H7 (cell line): ENCODE data around the gene COL11A2. TPM values are rescaled to one million over a fixed set of nuclear protein-coding genes. Genes with fewer than 3 reads are reported as not detected.

Source experiments
- DNase-seq: peaks from one replicate; pipeline ENCODE4 v3.0.0; 2012
- H3K27me3 ChIP-seq: 2 replicates; pipeline ENCODE4 v1.6.0; 2011; ENCODE audit warnings: mild to moderate bottlenecking, low read length; ENCODE audit not compliant: control insufficient read depth, insufficient read depth
- H3K36me3 ChIP-seq: replicated peaks from 2 replicates; pipeline ENCODE4 v1.5.1; 2011; ENCODE audit warnings: low read length; ENCODE audit not compliant: control insufficient read depth, insufficient read depth
- H3K4me3 ChIP-seq: 2 replicates; pipeline ENCODE4 v1.5.1; 2011; ENCODE audit warnings: low read depth, mild to moderate bottlenecking, control low read depth, low read length, moderate library complexity; ENCODE audit not compliant: insufficient read depth
- total RNA-seq: library from RNA; depleted of rRNA; stranded (reverse); fragments of >200 nt; shearing (Covaris generic); gene quantifications from 2 replicates; pipeline ENCODE4 v1.2.3, GENCODE V29; 2014

The COL11A2 gene
- total RNA-seq, 1 experiment from 2014 or later: 0.48 TPM

GRCh38 chr6:33191383-33192104, 723 bp downstream of the COL11A2 start:
- DNase-seq: peak; percentile 80
- Histone ChIP-seq H3K4me3 (peak overlapping the region; percentile 58; the same call in 1 of the 2 replicates), H3K36me3 (peaks cover 8% of the 10 kb centered on the region), H3K27me3 (peaks cover 34% of the 10 kb centered on the region)

- DNase-seq: peak; percentile 35
- H3K27me3 ChIP-seq: peaks cover 39% of the 10 kb centered on the region
- H3K4me3 ChIP-seq: no peak overlapping the region
- H3K36me3 ChIP-seq: peaks cover 2% of the 10 kb centered on the region
Observed at GRCh38 chr6:33190504-33191107, 1.7 kb downstream of the COL11A2 start.

DNA sequence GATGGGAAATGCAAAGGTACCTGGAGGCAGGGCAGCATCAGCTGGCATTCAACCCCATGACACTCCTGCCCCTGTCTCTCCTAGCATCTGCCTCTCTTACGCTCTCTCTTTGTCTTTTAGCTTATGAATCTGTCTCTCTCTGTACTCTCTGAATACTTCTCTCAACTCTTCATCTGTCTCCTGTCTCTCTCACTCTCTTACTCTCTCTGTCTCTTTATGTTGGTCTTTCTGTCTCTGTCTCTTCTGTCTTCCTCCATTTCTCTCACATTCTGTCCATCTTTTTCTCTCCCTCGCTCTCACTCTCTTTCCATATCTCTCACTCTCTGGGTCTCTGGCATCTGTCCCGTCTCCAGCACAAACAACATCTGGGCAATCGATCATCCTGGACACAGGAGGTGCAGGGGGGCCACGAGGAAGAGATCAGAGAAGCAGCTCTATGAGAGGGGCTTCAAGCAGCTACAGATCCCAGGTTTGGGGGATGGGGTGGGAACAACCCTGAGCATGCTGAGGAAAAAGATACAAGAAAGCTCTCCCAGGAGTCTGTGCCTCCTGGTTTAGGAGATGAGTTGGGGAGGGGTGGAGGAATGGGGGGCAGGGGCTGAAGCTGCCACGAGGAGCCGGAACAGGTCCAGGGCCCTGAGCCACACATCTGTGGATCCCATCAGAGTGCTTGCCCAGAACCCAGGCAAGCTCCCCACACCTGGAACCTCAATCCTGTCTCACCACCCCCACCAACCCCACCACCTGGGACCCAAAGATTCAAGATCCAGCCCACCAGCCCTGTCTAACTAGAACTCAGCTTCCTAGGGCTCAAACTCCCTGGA, 2.4 kb downstream of the COL11A2 start:
- Histone ChIP-seq H3K27me3 (peaks cover 39% of the 10 kb centered on the region), H3K4me3 (no peak overlapping the region), H3K36me3 (no peaks in the 10 kb centered on the region)
- DNase-seq: peak; percentile 32

DNA sequence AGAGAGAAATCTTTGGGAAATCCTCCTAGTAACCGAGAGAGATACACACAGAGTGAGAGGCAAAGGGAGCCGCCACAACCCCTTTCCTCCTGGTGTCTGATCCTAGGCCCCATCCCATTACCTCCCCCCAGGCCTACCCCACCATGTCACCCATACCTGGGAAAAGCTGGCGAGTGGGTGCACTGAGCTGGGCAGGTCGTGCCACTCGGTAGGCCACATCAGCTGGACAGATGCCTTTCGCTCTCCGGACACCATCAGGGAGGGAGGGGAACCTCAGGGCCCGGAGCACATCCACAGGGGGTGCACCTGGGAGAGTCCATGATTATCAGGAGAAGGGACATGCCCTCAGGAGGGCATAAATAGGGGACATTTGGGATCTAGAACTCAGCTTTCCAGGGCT, 3.1 kb downstream of the COL11A2 start:
- Histone ChIP-seq H3K4me3 (no peak overlapping the region), H3K27me3 (peaks cover 38% of the 10 kb centered on the region), H3K36me3 (no peaks in the 10 kb centered on the region)
- DNase-seq: peak; percentile 40

DNA sequence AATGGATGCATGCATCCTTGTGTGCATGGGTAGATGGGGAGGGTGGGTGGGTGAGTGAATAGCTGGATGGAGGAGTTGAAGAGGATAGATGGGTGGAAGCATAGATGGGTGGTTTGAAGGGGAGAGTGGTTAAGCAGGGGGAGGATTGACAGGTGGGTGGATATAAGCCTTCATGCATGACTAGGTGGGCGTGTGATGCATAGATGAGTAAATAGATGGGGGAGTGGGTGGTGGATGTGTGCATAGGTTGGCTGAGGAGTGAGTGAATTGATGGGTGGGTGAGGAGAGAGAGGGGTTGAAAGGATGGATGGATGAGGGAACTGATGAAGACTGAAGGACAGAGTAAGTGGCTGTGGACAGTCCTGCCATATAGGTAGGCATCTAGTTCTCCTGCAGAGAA, 4.5 kb downstream of the COL11A2 start:
- no peak for DNase-seq
- Histone ChIP-seq H3K4me3 (no peak overlapping the region), H3K36me3 (no peaks in the 10 kb centered on the region), H3K27me3 (peaks cover 32% of the 10 kb centered on the region)

GRCh38 chr6:33185654-33186187, 6.5 kb downstream of the COL11A2 start:
- no peak for DNase-seq
- H3K27me3 ChIP-seq: peaks cover 13% of the 10 kb centered on the region
- H3K36me3 ChIP-seq: no peaks in the 10 kb centered on the region
- no peak overlapping the region for H3K4me3 ChIP-seq

DNA sequence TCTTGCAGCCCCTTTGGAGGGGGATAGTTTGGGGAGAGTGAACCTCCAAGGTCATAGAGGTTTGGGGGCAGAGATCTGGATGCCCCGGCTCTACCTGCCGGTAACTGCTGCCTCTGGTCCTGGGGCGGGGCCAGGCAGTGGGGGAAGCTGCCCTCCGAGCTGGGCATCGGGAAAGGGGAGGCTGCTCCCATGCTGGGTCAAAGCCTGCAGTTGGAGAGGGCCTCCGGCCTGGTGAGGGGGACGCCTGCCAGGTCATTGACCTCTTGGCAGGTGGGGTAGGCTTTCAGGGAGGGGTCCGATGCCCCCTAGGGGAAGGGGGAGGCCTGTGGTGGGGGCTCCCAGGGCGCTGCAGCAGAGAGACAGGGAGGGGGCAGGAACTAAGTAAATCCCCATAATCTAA, 7.1 kb downstream of the COL11A2 start:
- H3K27me3 ChIP-seq: peaks cover 13% of the 10 kb centered on the region
- no peak overlapping the region for H3K4me3 ChIP-seq
- no peaks in the 10 kb centered on the region for H3K36me3 ChIP-seq
- DNase-seq: no peak

DNA sequence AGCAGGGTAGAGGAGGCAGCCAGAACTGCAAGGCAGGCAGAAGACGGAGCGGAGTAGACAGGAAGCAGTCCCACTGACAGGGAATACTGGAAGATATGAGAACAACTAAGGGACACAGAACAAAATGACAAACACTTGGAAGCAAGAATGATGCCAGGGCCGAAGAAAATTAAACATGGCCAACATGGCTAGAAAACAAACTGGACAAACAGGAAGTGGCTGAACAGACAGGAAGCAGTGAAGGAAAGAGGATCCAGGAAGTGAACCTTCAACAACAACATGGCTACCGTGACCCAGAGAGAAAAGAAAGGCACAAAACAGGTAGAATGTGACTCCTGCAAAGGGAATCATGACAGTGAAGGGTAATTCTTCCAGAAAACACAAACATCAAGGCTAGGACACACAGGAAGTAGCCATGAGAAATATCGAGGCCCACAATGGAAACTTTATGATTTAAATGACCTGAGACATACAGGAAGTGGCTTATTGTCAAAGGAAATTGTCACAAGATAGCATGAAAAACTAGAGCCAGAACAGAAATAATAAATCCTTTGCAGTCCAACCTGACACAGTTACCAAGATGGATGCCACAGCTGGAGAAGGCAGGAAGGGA, 9.1 kb downstream of the COL11A2 start:
- peaks cover 10% of the 10 kb centered on the region for H3K27me3 ChIP-seq
- H3K36me3 ChIP-seq: no peaks in the 10 kb centered on the region
- H3K4me3 ChIP-seq: no peak overlapping the region
- no peak for DNase-seq

- H3K36me3 ChIP-seq: no peaks in the 10 kb centered on the region
- H3K27me3 ChIP-seq: peaks cover 3% of the 10 kb centered on the region
- DNase-seq: no peak
- H3K4me3 ChIP-seq: no peak overlapping the region
Observed at GRCh38 chr6:33181141-33181540, 11.1 kb downstream of the COL11A2 start.

DNA sequence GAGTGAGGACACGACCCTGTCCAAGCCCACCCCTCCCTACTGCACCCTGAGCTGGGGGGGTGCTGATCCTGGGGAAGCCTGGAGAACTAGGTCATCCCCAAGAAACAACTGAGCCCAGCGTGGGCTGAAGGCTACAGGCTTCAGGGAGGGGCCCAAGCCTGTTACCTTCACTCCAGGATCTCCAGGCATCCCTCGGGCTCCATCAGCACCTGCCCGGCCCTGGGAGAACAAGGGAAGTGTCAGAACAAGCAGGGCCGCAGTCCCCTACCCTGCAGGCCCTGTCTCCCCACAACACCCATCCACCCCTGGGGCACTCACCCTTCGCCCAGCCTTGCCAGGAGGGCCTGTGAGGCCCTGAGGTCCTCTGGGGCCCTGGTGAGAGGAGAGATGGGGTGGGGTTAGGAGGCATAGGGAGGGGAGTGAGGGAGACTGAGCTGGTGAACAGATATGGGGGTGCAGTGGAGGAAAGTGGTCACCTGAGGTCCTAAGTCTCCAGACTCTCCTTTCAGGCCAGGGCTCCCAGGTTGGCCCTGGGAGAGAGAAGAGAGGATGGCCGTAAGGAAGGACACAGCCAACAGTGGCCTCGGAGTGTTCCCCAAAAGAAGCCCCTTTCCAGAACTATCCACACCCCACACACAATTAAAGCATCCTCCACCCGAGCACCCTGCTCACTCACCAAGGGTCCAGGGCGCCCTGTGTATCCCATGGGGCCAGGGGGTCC, 13.4 kb downstream of the COL11A2 start:
- no peak for DNase-seq
- Histone ChIP-seq H3K36me3 (no peaks in the 10 kb centered on the region), H3K27me3 (peaks cover 2% of the 10 kb centered on the region; the same call in 1 of the 2 replicates), H3K4me3 (no peak overlapping the region)

DNA sequence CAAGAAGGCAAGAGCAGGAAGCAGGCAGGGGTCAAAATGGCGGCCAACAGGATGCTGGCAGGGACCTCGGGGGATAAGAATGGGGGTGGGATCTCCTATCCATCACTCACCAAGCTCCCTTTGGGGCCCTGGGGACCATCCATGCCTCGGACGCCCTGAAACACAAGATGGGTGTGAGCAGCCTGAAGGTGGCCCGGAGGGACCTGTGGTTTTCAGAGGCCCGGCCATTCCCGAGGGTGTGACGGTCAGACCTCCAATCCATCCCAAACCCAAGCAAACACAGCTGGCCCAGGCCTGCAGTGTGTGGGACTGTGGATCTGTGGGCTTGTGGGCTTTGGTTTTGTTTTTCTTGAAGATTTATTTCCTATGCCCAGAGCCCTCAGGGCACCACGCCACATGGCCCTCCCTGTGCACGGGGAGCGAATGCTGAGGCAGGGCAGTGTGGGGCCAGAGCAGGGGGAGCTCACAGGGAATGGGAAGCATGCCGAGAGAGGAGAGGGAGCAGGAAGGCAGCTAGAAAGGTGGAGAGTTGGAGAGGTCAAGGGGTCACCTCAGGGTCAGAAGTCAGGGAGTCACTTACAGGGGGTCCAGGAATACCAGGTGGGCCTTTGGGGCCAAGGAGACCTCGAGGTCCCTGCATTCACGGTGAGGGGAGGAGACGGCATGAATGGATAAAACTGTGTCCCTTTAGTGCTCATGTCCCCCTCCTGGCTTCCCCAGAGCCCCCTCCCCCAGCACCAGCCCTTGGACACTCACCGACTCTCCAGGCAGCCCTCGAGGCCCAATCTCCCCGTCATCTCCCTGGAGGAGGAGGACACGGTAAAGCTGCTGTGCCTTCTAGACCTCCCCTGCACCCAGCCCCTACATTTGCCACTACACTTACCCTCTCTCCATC, 14.5 kb downstream of the COL11A2 start:
- no peak for DNase-seq
- no peaks in the 10 kb centered on the region for H3K36me3 ChIP-seq
- peaks cover 2% of the 10 kb centered on the region; the same call in 1 of the 2 replicates for H3K27me3 ChIP-seq
- H3K4me3 ChIP-seq: no peak overlapping the region

DNA sequence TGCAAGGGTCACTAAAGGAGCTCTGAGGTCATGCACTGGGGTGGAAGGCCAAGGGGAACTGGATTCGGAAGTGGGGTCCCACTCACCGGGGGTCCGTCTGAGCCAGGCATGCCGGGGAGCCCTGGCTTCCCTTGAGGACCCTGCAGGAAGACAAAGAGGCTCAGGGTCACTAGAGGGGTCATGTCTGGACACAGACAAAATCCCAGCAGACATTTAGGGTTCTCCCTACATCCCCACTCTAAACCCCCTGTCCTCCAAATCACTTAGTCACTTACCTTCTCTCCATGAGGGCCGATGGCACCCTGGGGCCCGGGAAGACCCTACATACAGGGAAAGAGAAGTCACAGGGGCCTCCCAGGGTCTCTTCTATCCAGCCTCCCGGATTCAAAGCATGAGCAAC, 15.4 kb downstream of the COL11A2 start:
- H3K36me3 ChIP-seq: no peaks in the 10 kb centered on the region
- DNase-seq: no peak
- no peak overlapping the region for H3K4me3 ChIP-seq
- H3K27me3 ChIP-seq: peaks cover 2% of the 10 kb centered on the region; the same call in 1 of the 2 replicates

DNA sequence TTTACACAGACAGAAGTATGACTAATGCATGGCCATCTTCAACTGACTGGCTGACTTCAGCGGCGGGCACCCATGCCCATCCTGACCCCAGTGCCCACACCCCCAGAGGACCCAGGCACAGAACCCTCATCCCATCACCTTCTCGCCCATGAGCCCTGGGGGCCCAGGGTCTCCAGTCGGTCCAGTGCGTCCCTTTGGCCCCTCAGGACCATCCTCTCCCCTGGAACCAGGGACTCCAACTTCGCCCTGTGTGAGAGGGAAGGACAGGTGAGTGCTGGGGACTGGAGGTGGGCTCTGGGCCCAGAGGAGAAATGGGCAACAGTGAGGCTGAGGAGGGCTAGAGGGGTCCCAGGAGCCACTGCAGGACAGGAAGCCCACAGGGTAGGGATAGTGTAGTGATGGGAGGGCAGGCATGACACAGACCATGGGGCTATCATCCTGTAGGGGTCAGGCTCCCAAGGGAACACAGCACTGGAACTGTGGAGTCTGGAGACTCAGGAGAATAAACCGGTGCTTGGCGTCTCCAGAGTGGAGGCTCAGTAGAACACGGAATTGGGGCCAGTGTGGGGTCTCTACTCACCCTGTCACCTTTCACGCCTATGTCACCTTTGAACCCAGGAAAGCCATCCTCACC, 16.7 kb downstream of the COL11A2 start:
- no peaks in the 10 kb centered on the region for H3K36me3 ChIP-seq
- no peak overlapping the region for H3K4me3 ChIP-seq
- no peak for DNase-seq
- H3K27me3 ChIP-seq: peaks cover 2% of the 10 kb centered on the region; the same call in 1 of the 2 replicates
